Right ventricle myocardium inferior (tissue), 1 donor: Measurements from ENCODE around the gene EML5. TPM values are rescaled to one million over a fixed set of nuclear protein-coding genes. Genes with fewer than 3 reads are reported as not detected.
"Not testable (repeated sequence)": the region's sequence is repeated elsewhere in the genome, so short reads cannot be mapped to it uniquely, and the experiment has no call there.

ENCODE experiments used
- ATAC-seq: fragments of 200-7000 bp; cut with Tn5 transposase; one replicate; pipeline ENCODE4 v1.9.1; 2020; ENCODE audit warnings: mild to moderate bottlenecking, moderate library complexity
- DNase-seq: peaks from one replicate; pipeline ENCODE4 v3.0.0; 2021; ENCODE audit errors: missing footprints
- intact Hi-C: fragments of 100-400 bp; cut with DNase I; formaldehyde crosslinking; loops from one replicate; pipeline ENCODE4 v1.11.0; 2022
- total RNA-seq: library from RNA; stranded (reverse); fragmentation: NEBNext Ultra II Directional; extraction: Animal tissue kit (Norgen Biotek cat#: 25700); gene quantifications from one replicate; pipeline ENCODE4 v1.2.1, GENCODE V29; 2021
- donor health status: DM: no; HTN: yes; CAD: no; lungs with severe emphysema.

Gene EML5
- total RNA-seq, 1 donor from 2014 or later = 0.27 TPM

DNA sequence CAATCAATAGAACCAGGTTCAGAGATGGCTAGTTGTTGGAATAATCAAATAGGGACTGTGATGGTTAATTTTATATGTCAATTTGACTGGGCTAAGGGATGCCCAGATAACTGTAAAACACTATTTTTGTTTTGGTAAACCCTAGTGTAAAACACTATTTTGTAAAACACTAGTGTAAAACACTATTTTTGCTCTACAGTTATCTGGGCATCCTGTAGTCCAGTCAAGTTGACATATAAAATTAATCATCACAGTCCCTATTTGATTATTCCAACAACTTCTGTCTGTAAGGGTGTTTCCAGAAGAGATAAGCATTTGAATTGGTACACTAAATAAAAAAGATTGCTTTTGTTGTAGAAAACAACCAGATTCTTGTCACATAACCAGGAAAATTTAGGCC lies 15.6 kb upstream of the EML5 start:
- intact Hi-C loops = no loop called here
- DNase-seq (no peak), ATAC-seq (no peak)

DNA sequence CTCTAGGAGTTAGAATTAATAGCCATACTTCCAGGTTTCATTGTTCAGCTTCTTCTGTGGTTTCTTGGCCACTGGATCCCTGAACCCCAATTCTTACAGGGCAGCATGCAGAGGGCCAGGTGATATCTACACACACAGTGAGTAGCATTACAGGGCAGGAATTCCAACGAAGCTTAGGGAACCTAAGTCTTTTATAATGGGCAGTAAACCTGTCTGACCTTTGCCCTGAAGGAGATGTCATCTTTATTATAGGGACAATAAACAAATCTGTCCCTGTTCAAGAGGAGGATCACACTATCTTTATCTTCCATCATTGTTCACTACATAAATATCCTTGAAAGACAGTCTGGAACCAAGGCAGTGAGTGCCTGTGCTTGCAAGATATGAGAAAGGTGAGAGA lies 11.7 kb upstream of the EML5 start:
- DNase-seq (no peak), ATAC-seq (no peak)

DNA sequence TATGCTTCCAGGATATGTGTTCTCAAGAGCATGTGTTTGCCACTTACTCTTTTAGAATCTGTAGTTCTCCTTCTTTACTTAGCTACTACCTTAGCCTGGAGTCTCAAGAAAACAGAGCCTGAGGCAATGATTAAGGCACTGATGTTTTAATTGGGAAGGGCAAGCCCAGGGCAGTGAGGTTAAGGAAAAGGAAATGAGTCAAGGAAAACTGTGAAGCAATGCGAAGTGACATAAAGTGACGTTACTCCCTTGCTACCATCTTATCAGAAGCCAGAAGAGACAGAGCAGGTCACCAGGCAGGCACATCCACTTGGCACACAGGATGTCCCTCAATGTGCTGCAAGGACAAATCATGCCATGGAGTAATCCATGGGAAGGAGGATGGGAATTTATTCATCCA lies 11.3 kb upstream of the EML5 start:
- intact Hi-C loops = no loop called here
- no peak for DNase-seq
- ATAC-seq = no peak

More for the DNA sequence above, 11.7 kb upstream of the EML5 start:
- intact Hi-C loops = no loop called here

DNA sequence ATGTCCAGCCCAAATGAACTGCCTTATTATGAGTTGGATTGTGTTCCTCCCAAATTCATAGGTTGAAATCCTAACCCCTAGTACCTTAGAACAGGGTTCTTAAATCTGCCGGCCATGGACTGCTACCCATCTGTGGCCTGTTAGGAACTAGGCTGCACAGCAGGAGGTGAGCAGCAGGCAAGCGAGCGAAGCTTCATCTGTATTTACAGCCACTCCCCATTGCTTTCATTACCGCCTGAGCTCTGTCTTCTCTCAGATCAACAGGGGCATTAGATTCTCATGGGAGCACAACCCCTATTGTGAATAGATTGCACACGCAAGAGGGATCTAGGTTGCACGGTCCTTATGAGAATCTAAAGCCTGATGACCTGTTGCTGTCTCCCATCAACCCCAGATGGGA lies 9.8 kb upstream of the EML5 start:
- intact Hi-C loops = no loop called here
- DNase-seq = no peak
- no peak for ATAC-seq

DNA sequence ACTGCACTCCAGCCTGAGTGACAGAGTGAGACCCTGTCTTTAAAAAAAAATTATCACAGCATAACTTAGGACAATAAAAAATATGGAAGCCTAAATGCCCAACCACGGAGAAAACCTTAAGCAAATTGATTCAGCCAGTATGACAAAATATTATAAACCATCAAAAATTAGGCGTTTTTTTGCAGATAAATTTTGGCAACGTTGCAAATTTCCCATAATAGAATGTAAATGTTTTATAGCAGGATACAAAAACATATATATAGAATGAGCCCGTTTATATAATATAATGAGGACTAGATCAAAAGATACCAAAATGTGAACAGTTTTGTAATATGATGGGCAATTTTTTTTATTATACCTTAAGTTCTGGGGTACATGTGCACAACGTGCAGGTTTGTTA lies 6.8 kb upstream of the EML5 start:
- intact Hi-C loops = no loop called here
- DNase-seq (no peak), ATAC-seq (no peak)

DNA sequence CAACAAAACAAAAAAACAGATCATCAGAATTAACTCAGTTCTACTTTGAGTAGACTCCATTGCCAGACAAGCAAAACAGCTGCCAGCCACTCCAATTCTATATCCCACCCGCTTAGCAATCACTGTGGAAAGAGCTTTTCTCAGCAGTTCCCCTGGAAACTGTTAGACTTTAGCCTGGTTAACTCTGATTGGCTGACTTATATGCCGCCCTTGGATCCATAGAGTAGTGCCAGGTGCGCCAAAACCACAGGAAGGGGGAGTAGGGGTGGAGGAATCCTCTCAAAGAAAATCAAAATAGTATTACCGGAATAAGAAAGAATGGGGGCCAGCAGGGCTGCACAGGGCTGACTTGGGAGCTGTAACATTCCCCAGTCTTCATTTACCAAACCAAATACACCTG lies 5.4 kb upstream of the EML5 start:
- no peak for ATAC-seq
- no peak for DNase-seq
- intact Hi-C loops = no loop called here

DNA sequence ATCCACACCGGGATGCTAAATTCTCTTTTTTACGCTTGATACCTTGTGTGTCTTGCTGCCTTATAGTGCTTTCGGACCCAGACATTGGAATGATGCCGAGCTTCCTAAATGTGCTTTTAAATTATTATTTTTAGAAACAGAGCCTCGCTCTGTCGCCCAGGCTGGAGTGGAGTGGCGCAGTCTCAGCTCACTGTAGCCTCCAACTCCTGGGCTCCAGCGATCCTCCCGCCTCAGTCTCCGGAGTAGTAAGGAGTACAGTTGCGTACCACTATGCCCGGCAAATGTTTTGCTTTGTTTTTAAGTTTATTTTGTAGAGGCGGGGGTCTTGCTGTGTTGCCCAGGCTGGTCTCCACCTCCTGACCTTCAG lies 489 bp upstream of the EML5 start:
- intact Hi-C loops = no loop called here
- no peak for ATAC-seq
- peak; percentile 41 for DNase-seq

DNA sequence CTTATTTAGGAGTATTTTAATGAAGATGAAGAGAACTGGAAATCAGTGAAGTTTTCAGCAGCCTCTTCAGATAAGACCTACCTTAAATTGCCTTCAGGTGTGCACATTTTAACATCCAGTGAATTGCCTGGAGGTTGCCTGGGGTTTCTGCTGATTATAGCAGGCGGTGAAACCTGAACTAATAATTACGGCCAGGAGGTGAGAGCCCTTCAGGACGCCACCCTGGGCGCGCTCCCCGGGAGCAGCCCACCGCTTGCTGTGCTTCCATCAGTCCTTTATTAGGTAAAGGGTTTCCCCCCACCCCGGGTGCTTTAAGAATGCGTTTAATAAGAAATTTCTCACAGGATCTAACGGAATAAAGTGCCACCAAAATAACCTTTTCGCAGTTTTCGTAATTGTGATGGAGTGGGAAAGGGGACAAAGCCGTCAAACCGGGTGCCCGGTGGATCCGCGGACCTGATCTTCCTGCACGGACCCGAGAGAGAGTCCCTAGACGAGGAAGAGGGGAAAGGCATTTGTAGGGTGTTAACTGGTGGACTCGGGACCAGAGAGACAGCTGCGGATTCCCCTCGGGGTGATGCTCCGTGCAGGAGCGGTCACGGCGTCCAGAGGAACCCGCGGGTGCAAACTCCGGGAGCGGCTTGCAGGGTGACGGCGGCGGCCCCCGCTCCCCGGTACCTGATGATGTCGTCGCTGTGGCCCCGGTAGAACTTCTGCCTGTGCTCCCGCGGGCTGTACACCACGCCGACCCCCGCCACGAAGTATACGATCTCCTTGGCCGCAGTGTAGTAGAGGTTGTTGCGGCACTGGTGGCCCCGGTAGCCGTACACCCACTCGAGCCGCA lies 902 bp downstream of the EML5 start:
- DNase-seq (peak; percentile 66), ATAC-seq (no peak)
- intact Hi-C loops = no loop called here

DNA sequence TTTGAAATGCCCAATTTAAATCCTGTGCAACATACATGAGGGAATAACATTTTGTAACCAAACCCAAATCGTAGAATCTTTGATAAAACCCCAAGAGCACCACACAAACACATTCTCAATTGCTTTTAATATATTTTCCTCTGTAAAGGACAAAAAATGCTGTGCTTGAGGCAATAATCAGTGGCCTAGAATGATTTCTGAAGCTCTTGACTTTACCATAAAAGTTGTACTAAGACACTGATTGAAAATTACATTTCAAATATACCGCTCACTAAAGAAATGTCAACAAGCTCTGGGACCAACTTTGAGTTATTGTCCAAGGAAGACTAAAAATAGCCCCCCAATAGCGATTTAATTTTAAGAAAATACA lies 1.5 kb downstream of the EML5 start:
- intact Hi-C loops = no loop called here
- ATAC-seq (no peak), DNase-seq (no peak)

DNA sequence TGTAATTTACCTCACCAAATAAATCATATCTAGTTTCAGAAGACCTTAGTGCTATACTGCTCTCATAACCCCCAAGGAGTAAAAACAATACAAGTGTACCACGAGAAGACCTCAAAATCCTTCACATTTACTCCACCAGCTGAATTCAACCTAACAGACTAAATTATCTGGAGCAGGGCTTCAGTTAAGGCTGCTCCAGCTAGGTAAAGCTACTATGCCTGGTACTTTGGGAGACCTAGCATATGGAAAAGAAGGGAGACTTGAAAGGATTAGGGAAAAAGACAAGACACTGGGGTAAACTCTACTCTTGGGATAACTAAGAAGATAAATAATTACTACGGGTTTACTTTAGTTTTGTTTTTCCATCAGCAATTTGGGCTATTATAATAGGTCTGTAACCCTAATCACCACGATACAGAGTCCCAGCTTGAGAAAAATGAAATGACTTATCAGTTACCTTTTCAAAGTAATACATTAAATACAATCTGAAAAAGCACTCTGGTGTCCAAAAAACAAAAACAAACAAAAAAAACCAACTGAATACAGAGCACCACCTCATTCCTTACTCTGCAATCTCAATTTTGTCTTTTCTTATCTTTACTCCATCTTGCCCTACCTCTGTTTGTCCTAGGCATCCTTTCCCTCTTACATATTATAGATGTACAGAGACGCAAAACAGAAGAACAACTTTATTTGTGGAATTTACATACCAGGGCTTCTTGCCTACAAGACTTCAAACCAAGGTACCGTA lies 2.1 kb downstream of the EML5 start:
- DNase-seq = no peak
- intact Hi-C loops = no loop called here
- no peak for ATAC-seq

DNA sequence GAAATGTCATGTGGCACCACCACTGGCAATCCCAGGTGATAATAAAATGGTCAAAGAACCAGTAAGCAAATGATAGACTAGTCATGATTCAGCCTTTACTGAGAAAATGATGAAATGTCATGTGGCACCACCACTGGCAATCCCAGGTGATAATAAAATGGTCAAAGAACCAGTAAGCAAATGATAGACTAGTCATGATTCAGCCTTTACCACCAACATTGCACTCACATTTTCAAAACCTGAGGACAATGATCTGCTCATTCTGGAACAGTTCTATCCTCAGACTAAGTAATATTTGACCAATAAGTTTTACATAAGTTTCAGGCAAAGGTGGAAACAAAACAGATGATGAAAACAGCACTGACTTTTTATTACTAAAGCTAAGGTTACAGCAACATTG lies 3.2 kb downstream of the EML5 start:
- intact Hi-C loops, DNase-seq: not testable (repeated sequence)

DNA sequence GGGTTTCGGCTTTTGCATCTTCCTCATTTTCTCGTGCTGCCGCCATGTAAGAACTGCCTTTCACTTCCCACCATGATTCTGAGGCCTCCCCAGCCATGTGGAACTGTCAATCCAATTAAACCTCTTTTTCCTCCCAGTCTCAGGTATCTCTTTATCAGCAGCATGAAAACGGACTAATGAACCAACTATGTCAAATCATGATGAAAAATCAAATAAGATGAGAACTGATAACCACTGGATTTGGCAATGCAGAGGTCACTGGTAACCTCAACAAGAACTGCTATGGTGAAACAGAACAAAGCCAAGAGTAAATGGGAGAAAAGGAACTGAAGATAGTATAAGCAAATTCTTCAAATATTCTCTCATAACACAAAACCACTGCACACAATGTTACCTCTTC lies 6.0 kb downstream of the EML5 start:
- ATAC-seq (no peak), DNase-seq (no peak)
- intact Hi-C loops = no loop called here

More for the DNA sequence above, 3.2 kb downstream of the EML5 start:
- ATAC-seq = not testable (repeated sequence)

DNA sequence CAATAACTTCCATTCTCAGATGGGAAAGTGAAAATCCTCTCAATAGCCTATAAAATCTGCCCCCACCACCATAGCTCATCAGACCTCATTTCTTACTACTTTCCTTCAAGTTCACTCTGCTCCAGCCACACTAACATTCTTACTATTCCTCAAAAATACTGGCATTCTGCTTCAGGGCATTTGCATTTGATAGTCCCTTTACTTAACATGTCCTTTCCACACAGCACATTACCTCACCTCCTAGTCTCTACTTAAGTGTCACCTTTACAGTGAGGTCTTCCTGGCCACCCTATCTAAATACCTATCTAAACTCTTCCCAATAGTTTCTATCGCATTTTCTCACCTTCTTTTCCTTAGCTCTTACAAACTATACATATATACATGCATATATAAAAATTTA lies 6.8 kb downstream of the EML5 start:
- intact Hi-C loops = no loop called here
- no peak for ATAC-seq
- DNase-seq = no peak

DNA sequence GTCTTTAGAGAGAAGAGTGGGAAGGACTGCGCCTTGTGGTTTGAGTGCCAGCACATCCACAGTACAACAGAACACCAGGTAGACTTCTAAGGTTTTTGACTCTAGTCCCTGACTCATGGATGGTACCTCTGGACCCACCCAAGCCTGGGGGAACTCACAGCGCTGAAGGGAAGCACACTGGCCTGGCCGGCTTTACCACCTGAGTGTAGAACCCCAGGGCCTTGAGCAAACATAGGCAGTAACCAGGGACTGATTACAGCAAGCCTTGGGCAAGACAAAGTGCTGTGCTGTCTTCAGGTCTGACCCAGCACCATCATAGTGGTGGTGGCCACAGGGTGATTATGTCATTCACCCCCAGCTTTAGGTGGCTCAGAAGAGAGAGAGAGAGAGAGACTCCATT lies 17.2 kb downstream of the EML5 start:
- intact Hi-C loops = no loop called here
- ATAC-seq (no peak), DNase-seq (no peak)

DNA sequence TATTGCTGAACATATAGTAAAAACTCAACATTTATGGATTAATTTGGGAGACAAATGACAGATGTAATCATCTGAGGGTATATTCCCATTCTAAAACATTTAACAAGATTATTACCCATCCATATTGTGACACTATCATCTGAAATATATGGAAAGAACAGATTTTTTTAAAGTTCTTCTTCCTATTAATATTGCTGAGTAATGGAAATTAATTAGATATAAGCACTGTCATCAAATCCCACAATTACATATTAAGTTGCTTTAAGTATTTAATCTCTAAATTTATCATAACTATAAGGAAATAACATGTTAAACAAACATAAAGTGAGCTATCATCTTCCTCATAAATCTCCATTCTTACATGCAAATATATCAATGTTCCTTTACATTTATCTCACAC lies 22.0 kb downstream of the EML5 start:
- DNase-seq (no peak), ATAC-seq (no peak)
- intact Hi-C loops = no loop called here

DNA sequence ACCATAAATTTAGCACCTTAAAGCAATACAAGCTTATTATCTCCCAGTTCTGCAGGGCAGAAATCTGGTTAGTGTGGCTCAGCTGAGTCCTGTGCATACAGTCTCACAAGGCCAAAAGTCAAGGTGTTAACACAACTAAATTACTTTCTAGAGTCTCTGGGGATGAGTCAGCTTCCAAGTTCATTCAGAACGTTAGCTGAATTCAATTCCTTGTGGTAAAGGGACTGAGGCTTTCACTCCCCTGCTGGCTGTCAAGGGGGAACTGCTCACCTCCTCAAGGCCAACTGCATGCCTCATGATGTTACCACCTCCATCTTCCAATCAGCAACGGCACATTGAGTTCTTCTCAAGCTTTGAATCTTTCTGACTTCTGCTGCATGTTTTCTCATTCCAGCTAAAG lies 27.6 kb downstream of the EML5 start:
- intact Hi-C loops = no loop called here
- DNase-seq = no peak
- no peak for ATAC-seq

DNA sequence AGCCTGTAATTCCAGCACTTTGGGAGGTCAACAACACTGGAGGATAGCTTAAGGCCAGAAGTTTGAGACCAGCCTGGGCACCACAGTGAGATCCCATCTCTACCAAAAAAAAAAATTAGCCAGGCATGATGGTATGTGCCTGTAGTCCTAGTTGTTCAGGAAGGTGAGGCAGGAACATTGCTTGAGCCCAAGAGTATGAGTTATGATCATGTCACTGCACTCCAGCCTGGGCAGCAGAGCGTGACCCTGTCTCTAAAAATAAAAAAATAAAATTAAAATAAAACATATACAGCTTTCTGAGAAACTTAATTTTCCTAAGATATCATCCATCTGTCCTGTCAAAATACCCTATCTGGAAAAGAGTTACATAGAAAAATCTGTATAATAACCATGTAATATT lies 38.9 kb downstream of the EML5 start:
- ATAC-seq (no peak), DNase-seq (no peak)
- intact Hi-C loops = no loop called here

DNA sequence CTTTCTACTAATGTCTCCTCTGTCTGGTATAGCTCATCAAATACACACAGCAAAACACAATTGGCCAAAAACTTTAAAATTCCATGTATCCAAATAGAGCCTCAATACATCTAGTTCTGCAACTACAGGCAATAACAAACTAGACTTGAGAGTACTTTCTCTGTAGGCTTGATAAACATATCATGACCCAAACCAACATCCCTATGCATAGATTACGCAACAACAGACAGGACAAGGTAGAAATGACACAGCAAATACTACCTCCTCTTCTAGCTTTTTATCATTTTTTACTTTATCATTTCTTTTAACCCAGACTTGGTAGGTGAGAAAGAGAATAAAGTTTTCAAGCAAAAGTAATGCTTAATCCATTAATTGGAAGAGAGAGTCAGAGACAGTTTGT lies 41.8 kb downstream of the EML5 start:
- no peak for DNase-seq
- ATAC-seq = no peak
- intact Hi-C loops = no loop called here

DNA sequence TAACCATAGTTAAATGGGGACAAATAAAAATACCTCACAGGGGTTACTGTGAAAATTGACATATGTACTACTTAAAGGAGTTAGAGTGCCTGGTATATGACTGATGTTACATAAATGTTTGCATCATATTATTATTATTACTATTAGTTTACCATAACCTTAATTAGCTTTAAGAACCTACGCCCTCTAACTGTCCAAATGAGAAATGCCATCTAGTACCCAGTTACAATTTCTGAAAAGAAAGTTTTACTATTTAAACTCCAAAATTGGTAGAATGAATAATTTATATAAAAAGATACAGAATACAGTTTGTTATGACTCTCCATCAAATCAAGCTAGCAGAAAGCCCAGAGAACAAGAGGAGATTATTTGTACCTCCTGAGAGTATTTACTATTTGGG lies 42.3 kb downstream of the EML5 start:
- intact Hi-C loops = no loop called here
- DNase-seq (no peak), ATAC-seq (no peak)

DNA sequence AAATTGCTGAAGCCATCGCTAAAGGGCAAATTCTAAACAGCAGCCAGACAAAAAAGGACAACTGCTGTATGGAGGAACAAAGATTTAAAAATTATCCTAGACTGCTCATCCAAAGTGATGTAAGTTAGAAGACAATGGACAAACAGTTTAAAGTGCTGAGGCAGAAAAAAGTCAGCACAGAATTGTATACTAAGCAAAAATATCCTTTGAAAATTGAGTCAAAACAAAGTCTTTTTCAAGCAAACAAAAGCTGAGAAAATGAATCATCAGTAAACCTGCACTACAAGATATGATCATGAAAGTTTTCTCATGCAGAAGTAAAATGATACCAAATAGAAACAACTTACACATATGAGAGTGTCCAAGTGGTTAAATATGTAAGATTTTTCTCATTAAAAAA lies 43.6 kb downstream of the EML5 start:
- intact Hi-C loops = no loop called here
- ATAC-seq (no peak), DNase-seq (no peak)

DNA sequence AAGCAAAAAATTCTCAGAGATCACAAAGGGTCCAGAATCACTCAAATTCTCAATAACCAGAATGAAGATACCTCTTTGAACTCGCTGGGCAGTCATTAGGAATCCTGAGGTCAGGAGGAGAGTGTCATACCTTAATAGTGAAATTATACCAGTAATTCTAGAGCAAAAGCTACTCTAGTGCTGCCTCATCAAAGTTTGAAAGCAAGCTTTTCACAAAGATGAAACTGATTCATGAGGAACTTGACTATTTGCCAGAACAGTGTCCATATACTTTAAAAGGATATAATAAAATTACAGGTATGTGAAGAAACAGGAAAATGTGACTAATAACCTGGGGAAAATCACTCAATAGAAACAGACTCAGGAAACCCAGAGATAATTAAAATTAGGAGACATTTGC lies 44.5 kb downstream of the EML5 start:
- intact Hi-C loops = no loop called here
- no peak for ATAC-seq
- DNase-seq = no peak
